ENCODE measurements around the gene LIME1. TPM values are rescaled to one million over a fixed set of nuclear protein-coding genes. Genes with fewer than 3 reads are reported as not detected.

The LIME1 gene
- polyA plus RNA-seq, 2 of the 4 experiments (the other 2 are of a cell fraction), result 2.5 to 6.5 TPM

- FAIRE-seq (no peak), DNase-seq (ENCODE audit: low read depth in 1 of 2, low spot score in 1 of 2) (no peak), ATAC-seq (no peak)
- Histone ChIP-seq H3K4me1 (peaks cover 33% of the 10 kb centered on the region), H3K4me3 (no peak overlapping the region), H3K4me2 (no peak overlapping the region), H3K27ac (no peak overlapping the region), H3K9me3 (no peaks in the 10 kb centered on the region)
- WGBS (ENCODE audit: missing lambda C conversion rate), result 100% methylated on average over 4 of the region's 21 CpGs
- TF ChIP-seq HES2 (IDR thresholded peaks at IDR 0.05), result no peak
- TF ChIP-seq KDM5A (IDR thresholded peaks at IDR 0.05), result no peak
- TF ChIP-seq KDM1A (IDR thresholded peaks at IDR 0.05; ENCODE audit: low read depth), result no peak
- TF ChIP-seq USF2 (IDR thresholded peaks at IDR 0.05), result no peak
- TF ChIP-seq GATA3 (IDR thresholded peaks at IDR 0.05; ENCODE audit: borderline replicate concordance), result no peak
- TF ChIP-seq ATOH8 (CRISPR knock-in tag; IDR thresholded peaks at IDR 0.05; ENCODE audit: low read depth), result no peak
- no peak for TF ChIP-seq CBX2 (IDR thresholded peaks at IDR 0.05; ENCODE audit: borderline replicate concordance, low read depth)
- TF ChIP-seq EHMT2 (IDR thresholded peaks at IDR 0.05; ENCODE audit: low read depth), result no peak
- no peak for TF ChIP-seq RNF2 (IDR thresholded peaks at IDR 0.05; ENCODE audit: borderline replicate concordance, low read depth)
- no peak for TF ChIP-seq HMGXB4 (CRISPR knock-in tag; IDR thresholded peaks at IDR 0.05; ENCODE audit: borderline replicate concordance)
- TF ChIP-seq CTCF (IDR thresholded peaks at IDR 0.05), result no peak
- no peak for TF ChIP-seq BCL3 (IDR thresholded peaks at IDR 0.05)
- no peak for TF ChIP-seq HEYL (CRISPR knock-in tag; IDR thresholded peaks at IDR 0.05)
- TF ChIP-seq RCOR1 (IDR thresholded peaks at IDR 0.05; ENCODE audit: low read depth, low read length), result no peak
- no peak for TF ChIP-seq EP300 (IDR thresholded peaks at IDR 0.05)
- ChIA-PET CTCF (interaction anchor here (1.0 kb wide), 1 partner anchor 156 kb away, joined by 3 read pairs; no protein-coding TSS in a partner anchor), POLR2A (interaction anchor here (0.6 kb wide), 1 partner anchor 279 kb away, joined by 3 read pairs; no protein-coding TSS in a partner anchor)
Observed at GRCh38 chr20:63693733-63694583, 42.5 kb upstream of the LIME1 start.
